ENCODE results near the gene UNK.

The UNK gene

GRCh38 chr17:75856062-75856756 lies 71.6 kb downstream of the UNK start:
- TF ChIP-seq MAX (IDR thresholded peaks at IDR 0.05) = no peak; the same call in none of the 2 replicates
- TF ChIP-seq ZBTB7A (IDR thresholded peaks at IDR 0.05; ENCODE audit: low read depth) = peak; percentile 55; the same call in 1 of the 2 replicates

GRCh38 chr17:75859358-75859757 lies 74.8 kb downstream of the UNK start:
- TF ChIP-seq EGR1 (IDR thresholded peaks at IDR 0.05) = peak; percentile 47; the same call in 1 of the 2 replicates

- TF ChIP-seq FOXM1 (IDR thresholded peaks at IDR 0.05; ENCODE audit: borderline replicate concordance, low read depth) (no peak), RAD21 (IDR thresholded peaks at IDR 0.05; ENCODE audit: low read depth) (no peak), EP300 (IDR thresholded peaks at IDR 0.05; ENCODE audit: borderline replicate concordance) (no peak), ZBTB7A (IDR thresholded peaks at IDR 0.05; ENCODE audit: low read depth) (no peak), NFIC (IDR thresholded peaks at IDR 0.05) (no peak), MAX (IDR thresholded peaks at IDR 0.05) (no peak), TEAD4 (IDR thresholded peaks at IDR 0.05) (no peak), CREB1 (IDR thresholded peaks at IDR 0.05; ENCODE audit: low read depth) (no peak), YY1 (IDR thresholded peaks at IDR 0.05; ENCODE audit: low read depth) (no peak), TAF1 (IDR thresholded peaks at IDR 0.05; ENCODE audit: low read depth) (no peak), EGR1 (IDR thresholded peaks at IDR 0.05) (no peak), TCF12 (IDR thresholded peaks at IDR 0.05; ENCODE audit: low read depth) (no peak), REST (IDR thresholded peaks at IDR 0.05; ENCODE audit: low read depth) (no peak)
Measured at GRCh38 chr17:75861927-75862317, 77.3 kb downstream of the UNK start.

- TF ChIP-seq TEAD4 (IDR thresholded peaks at IDR 0.05) (no peak), ZBTB7A (IDR thresholded peaks at IDR 0.05; ENCODE audit: low read depth) (no peak), REST (IDR thresholded peaks at IDR 0.05; ENCODE audit: low read depth) (no peak), USF1 (IDR thresholded peaks at IDR 0.05) (no peak), TCF12 (IDR thresholded peaks at IDR 0.05; ENCODE audit: low read depth) (no peak), FOXM1 (IDR thresholded peaks at IDR 0.05; ENCODE audit: borderline replicate concordance, low read depth) (no peak), CREB1 (IDR thresholded peaks at IDR 0.05; ENCODE audit: low read depth) (no peak), RAD21 (IDR thresholded peaks at IDR 0.05; ENCODE audit: low read depth) (no peak), EP300 (IDR thresholded peaks at IDR 0.05; ENCODE audit: borderline replicate concordance) (no peak), YY1 (IDR thresholded peaks at IDR 0.05; ENCODE audit: low read depth) (no peak)
Measured at GRCh38 chr17:75864448-75864871, 79.9 kb downstream of the UNK start.

- TF ChIP-seq EP300 (IDR thresholded peaks at IDR 0.05; ENCODE audit: borderline replicate concordance) = 0 out of 2 replicates have a peak, but pooled peaks have one; percentile 54
- TF ChIP-seq ZBTB7A (IDR thresholded peaks at IDR 0.05; ENCODE audit: low read depth) = peak; percentile 95
- TF ChIP-seq TCF12 (IDR thresholded peaks at IDR 0.05; ENCODE audit: low read depth) = peak; percentile 69
- no peak; the same call in 1 of the 2 replicates for TF ChIP-seq MAX (IDR thresholded peaks at IDR 0.05)
- no peak for TF ChIP-seq USF1 (IDR thresholded peaks at IDR 0.05)
- TF ChIP-seq TEAD4 (IDR thresholded peaks at IDR 0.05) = 0 out of 2 replicates have a peak, but pooled peaks have one; percentile 22
- TF ChIP-seq CEBPB (IDR thresholded peaks at IDR 0.05) = no peak
- TF ChIP-seq FOXM1 (IDR thresholded peaks at IDR 0.05; ENCODE audit: borderline replicate concordance, low read depth) = peak; percentile 27; the same call in 1 of the 2 replicates
- peak; percentile 89 for TF ChIP-seq NFIC (IDR thresholded peaks at IDR 0.05)
- 0 out of 2 replicates have a peak, but pooled peaks have one; percentile 12 for TF ChIP-seq TAF1 (IDR thresholded peaks at IDR 0.05; ENCODE audit: low read depth)
- TF ChIP-seq YY1 (IDR thresholded peaks at IDR 0.05; ENCODE audit: low read depth) = 0 out of 2 replicates have a peak, but pooled peaks have one; percentile 12
- no peak for TF ChIP-seq CREB1 (IDR thresholded peaks at IDR 0.05; ENCODE audit: low read depth)
- TF ChIP-seq REST (IDR thresholded peaks at IDR 0.05; ENCODE audit: low read depth) = no peak
- no peak for TF ChIP-seq EGR1 (IDR thresholded peaks at IDR 0.05)
- TF ChIP-seq RAD21 (IDR thresholded peaks at IDR 0.05; ENCODE audit: low read depth) = peak; percentile 7; the same call in 1 of the 2 replicates
Measured at GRCh38 chr17:75869282-75870141, 84.9 kb downstream of the UNK start.
